Measurements from ENCODE around the gene CNTNAP2.

CNTNAP2 gene

DNA sequence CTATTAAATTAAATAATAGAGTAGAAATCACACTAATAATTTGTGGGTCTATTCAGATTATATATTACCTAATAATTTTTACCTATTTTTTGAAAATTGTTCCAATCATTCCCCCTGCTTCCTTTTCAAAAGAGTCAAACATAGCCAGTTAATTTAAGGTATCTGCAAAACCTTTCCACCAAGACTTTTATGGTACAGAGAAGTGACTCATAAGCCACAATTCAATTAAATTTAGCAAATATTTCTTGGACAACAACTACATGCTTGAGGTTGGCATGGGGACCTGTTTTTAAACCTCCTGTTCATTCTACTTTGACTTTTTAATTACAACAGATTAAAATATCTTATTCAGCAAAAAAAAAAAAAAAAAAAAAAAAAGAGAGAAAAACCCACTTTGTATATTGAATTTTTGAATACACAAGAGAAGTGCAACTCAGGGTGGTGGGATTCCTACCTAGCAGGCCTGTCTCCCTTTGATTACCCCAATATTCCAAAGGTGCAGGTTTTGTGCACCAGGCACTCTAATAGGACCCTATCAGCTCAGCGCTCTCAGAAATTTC lies 2172.1 kb downstream of the CNTNAP2 start:
- no peak overlapping the region for H3K4me3 ChIP-seq (ENCODE audit: insufficient read depth, low read length, poor library complexity, severe bottlenecking)
- no peaks in the 10 kb centered on the region for H3K9me3 ChIP-seq (ENCODE audit: insufficient read depth, low read length)
- H3K27ac ChIP-seq (ENCODE audit: low read depth, low read length), result no peak overlapping the region
- H4K20me1 ChIP-seq (ENCODE audit: low read depth, low read length), result no peaks in the 10 kb centered on the region
- H3K36me3 ChIP-seq (ENCODE audit: low read length), result no peaks in the 10 kb centered on the region
- no peak overlapping the region for H2AFZ ChIP-seq (ENCODE audit: low read depth, low read length, severe bottlenecking)
- H3K4me2 ChIP-seq (ENCODE audit: low read depth, low read length, poor library complexity, severe bottlenecking), result no peak overlapping the region
- H3K27me3 ChIP-seq (ENCODE audit: low read length), result no peaks in the 10 kb centered on the region
- H3K9me2 ChIP-seq (replicated peaks; ENCODE audit: insufficient read depth, low read length), result no peaks in the 10 kb centered on the region
- no peaks in the 10 kb centered on the region for H3K79me2 ChIP-seq (ENCODE audit: insufficient read depth, low read length)
- no peak for TF ChIP-seq EZH2phosphoT487 (conservative IDR thresholded peaks at IDR 0.05; ENCODE audit: low read length)
- TF ChIP-seq, protein P1, sequence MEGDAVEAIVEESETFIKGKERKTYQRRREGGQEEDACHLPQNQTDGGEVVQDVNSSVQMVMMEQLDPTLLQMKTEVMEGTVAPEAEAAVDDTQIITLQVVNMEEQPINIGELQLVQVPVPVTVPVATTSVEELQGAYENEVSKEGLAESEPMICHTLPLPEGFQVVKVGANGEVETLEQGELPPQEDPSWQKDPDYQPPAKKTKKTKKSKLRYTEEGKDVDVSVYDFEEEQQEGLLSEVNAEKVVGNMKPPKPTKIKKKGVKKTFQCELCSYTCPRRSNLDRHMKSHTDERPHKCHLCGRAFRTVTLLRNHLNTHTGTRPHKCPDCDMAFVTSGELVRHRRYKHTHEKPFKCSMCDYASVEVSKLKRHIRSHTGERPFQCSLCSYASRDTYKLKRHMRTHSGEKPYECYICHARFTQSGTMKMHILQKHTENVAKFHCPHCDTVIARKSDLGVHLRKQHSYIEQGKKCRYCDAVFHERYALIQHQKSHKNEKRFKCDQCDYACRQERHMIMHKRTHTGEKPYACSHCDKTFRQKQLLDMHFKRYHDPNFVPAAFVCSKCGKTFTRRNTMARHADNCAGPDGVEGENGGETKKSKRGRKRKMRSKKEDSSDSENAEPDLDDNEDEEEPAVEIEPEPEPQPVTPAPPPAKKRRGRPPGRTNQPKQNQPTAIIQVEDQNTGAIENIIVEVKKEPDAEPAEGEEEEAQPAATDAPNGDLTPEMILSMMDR (IDR thresholded peaks at IDR 0.05; ENCODE audit: insufficient read depth, low read length, poor library complexity, severe bottlenecking), result no peak
- no peaks in the 10 kb centered on the region for H3F3A ChIP-seq (ENCODE audit: insufficient read depth)
- no peak overlapping the region for H3K9ac ChIP-seq (ENCODE audit: low read length)

DNA sequence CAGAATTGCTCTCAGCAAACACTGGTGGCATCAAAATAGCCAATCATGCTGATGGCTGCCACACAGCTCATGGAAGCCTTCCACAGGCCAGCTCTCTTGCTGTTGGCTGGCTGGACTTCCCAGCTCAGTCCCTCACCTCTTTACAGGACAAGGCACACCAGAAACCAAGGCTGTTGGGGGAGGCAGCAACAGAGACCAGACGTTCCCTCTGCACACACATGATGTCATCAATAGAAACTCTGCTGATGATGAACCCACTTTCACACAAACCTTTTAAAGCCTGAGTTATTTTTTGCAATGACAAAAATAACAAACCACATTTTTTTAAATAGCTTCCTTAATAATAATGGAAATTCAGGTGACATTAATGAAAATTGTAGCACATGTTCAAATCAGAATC lies 2173.0 kb downstream of the CNTNAP2 start:
- H3K4me2 ChIP-seq (ENCODE audit: low read depth, low read length, poor library complexity, severe bottlenecking), result no peak overlapping the region
- H4K20me1 ChIP-seq (ENCODE audit: low read depth, low read length), result no peaks in the 10 kb centered on the region
- H3F3A ChIP-seq (ENCODE audit: insufficient read depth), result no peaks in the 10 kb centered on the region
- no peak for TF ChIP-seq EZH2phosphoT487 (conservative IDR thresholded peaks at IDR 0.05; ENCODE audit: low read length)
- TF ChIP-seq, protein P1 (IDR thresholded peaks at IDR 0.05; ENCODE audit: insufficient read depth, low read length, poor library complexity, severe bottlenecking), result no peak
- no peak overlapping the region for H3K4me3 ChIP-seq (ENCODE audit: insufficient read depth, low read length, poor library complexity, severe bottlenecking)
- no peaks in the 10 kb centered on the region for H3K79me2 ChIP-seq (ENCODE audit: insufficient read depth, low read length)
- no peak overlapping the region for H3K9ac ChIP-seq (ENCODE audit: low read length)
- no peaks in the 10 kb centered on the region for H3K36me3 ChIP-seq (ENCODE audit: low read length)
- no peaks in the 10 kb centered on the region for H3K9me3 ChIP-seq (ENCODE audit: insufficient read depth, low read length)
- H3K27me3 ChIP-seq (ENCODE audit: low read length), result no peaks in the 10 kb centered on the region
- H3K9me2 ChIP-seq (replicated peaks; ENCODE audit: insufficient read depth, low read length), result no peaks in the 10 kb centered on the region
- no peak overlapping the region for H3K27ac ChIP-seq (ENCODE audit: low read depth, low read length)
- no peak overlapping the region for H2AFZ ChIP-seq (ENCODE audit: low read depth, low read length, severe bottlenecking)

DNA sequence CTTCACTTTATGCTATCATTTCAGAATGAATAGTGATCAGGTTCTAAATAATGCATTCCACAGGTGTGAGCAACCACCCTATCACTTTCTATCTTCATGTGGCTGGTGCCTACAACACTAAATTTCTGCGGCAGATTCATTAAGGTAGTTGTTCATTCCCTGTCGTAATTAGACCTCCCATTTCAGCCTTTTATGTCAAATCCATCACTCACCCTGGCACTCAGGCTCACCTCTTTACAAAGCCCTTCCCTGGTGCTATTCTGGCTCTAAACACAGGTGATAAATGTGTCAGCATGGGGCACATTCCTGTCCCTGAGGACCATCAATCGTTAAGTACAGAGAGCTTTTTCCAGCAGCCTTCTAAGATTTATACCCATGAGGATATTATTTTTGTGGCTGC lies 2173.9 kb downstream of the CNTNAP2 start:
- Histone ChIP-seq H4K20me1 (ENCODE audit: low read depth, low read length) (no peaks in the 10 kb centered on the region), H3K4me3 (ENCODE audit: insufficient read depth, low read length, poor library complexity, severe bottlenecking) (no peak overlapping the region), H3K9me2 (replicated peaks; ENCODE audit: insufficient read depth, low read length) (no peaks in the 10 kb centered on the region), H3K9me3 (ENCODE audit: insufficient read depth, low read length) (no peaks in the 10 kb centered on the region), H3K4me2 (ENCODE audit: low read depth, low read length, poor library complexity, severe bottlenecking) (no peak overlapping the region), H2AFZ (ENCODE audit: low read depth, low read length, severe bottlenecking) (no peak overlapping the region), H3F3A (ENCODE audit: insufficient read depth) (no peaks in the 10 kb centered on the region), H3K27ac (ENCODE audit: low read depth, low read length) (no peak overlapping the region), H3K79me2 (ENCODE audit: insufficient read depth, low read length) (no peaks in the 10 kb centered on the region), H3K36me3 (ENCODE audit: low read length) (no peaks in the 10 kb centered on the region), H3K27me3 (ENCODE audit: low read length) (no peaks in the 10 kb centered on the region), H3K9ac (ENCODE audit: low read length) (no peak overlapping the region)
- TF ChIP-seq, protein P1 (IDR thresholded peaks at IDR 0.05; ENCODE audit: insufficient read depth, low read length, poor library complexity, severe bottlenecking), result no peak
- TF ChIP-seq EZH2phosphoT487 (conservative IDR thresholded peaks at IDR 0.05; ENCODE audit: low read length), result no peak
